ENCODE measurements around the gene TSR1. TPM values are rescaled to one million over a fixed set of nuclear protein-coding genes. Genes with fewer than 3 reads are reported as not detected.

Gene TSR1
- total and polyA plus RNA-seq, 9 of the 15 experiments (the other 6 are each of a cell fraction or from before 2014, with no cell fraction given), result 16.4 to 87.5 (median 55.2) TPM

- no peak for TF ChIP-seq PURB (CRISPR knock-in tag; IDR thresholded peaks at IDR 0.05; ENCODE audit: low read depth)
- TF ChIP-seq E2F3 (CRISPR knock-in tag; IDR thresholded peaks at IDR 0.05), result no peak
- no peak for TF ChIP-seq NBN (IDR thresholded peaks at IDR 0.05; ENCODE audit: low read depth)
- TF ChIP-seq TSHZ1 (CRISPR knock-in tag; IDR thresholded peaks at IDR 0.05), result no peak
- TF ChIP-seq PHB (CRISPR knock-in tag; IDR thresholded peaks at IDR 0.05), result no peak
Observed at GRCh38 chr17:2299756-2300155, 36.5 kb downstream of the TSR1 start (continued).

- H3K27ac ChIP-seq (ENCODE audit: extremely low read depth, low read depth, low read length), result no peak overlapping the region
- no peak overlapping the region for H3K4me2 ChIP-seq (ENCODE audit: insufficient read depth, low read length)
- no peak overlapping the region for H3K4me3 ChIP-seq
- peaks cover 52% of the 10 kb centered on the region for H3K36me3 ChIP-seq (ENCODE audit: control insufficient read depth, insufficient read depth, low read length)
- no peak for DNase-seq (ENCODE audit: extremely low read depth in 1 of 4, low spot score in 3 of 4)
- no peak for FAIRE-seq
- BruUV-seq (replicated peaks), result no TSS peak
- H2AFZ ChIP-seq (ENCODE audit: low read depth, low read length), result no peak overlapping the region
- ATAC-seq, result no peak
- no peaks in the 10 kb centered on the region for H3K9me3 ChIP-seq (replicated peaks; ENCODE audit: control insufficient read depth, insufficient read depth, low read depth, low read length)
- H3K27me3 ChIP-seq (ENCODE audit: control insufficient read depth in 2 of 2, insufficient read depth in 2 of 2, low read length in 2 of 2), result no peaks in the 10 kb centered on the region
- H3K79me2 ChIP-seq (ENCODE audit: control insufficient read depth, insufficient read depth, low read length), result peaks cover 31% of the 10 kb centered on the region
- no peaks in the 10 kb centered on the region for H4K20me1 ChIP-seq (replicated peaks; ENCODE audit: control insufficient read depth, insufficient read depth, low read length)
- in situ Hi-C loops (cut with MboI) (no loop called here), intact Hi-C loops (cut with micrococcal nuclease) (no loop called here)
- H3K9ac ChIP-seq (ENCODE audit: insufficient read depth in 1 of 2, low read depth in 2 of 2, low read length in 2 of 2), result no peak overlapping the region
- CTCF ChIA-PET (ENCODE audit: low intra/inter-chr PET ratio), result no interaction called here
- POLR2A ChIA-PET, result no interaction called here
- 96% methylated on average over 6 of the region's 12 CpGs for WGBS (ENCODE audit: insufficient coverage, low coverage, missing lambda C conversion rate)
- peaks cover 10 to 17% of the 10 kb centered on the region in 2 experiments; a peak in 4 of 5 replicates for H3K4me1 ChIP-seq (replicated peaks in 1 of 2; ENCODE audit: control insufficient read depth in 2 of 2, insufficient read depth in 2 of 2, low read length in 2 of 2)
- H3K9me1 ChIP-seq (ENCODE audit: control insufficient read depth, insufficient read depth, low read length), result peaks cover 2% of the 10 kb centered on the region
- no peak for TF ChIP-seq FOXA3 (CRISPR knock-in tag; conservative IDR thresholded peaks at IDR 0.05 in 1 of 2, IDR thresholded peaks at IDR 0.05 in 1 of 2)
- no peak for TF ChIP-seq STAT6 (CRISPR knock-in tag; IDR thresholded peaks at IDR 0.05)
- no peak for TF ChIP-seq HDGF (IDR thresholded peaks at IDR 0.05)
- no peak for TF ChIP-seq CBX3 (IDR thresholded peaks at IDR 0.05; ENCODE audit: borderline replicate concordance in 1 of 2, low read length in 2 of 2)
- TF ChIP-seq CBX1 (IDR thresholded peaks at IDR 0.05; ENCODE audit: low read depth), result no peak
- TF ChIP-seq ZKSCAN1 (IDR thresholded peaks at IDR 0.05; ENCODE audit: low read depth, low read length), result no peak
- no peak for TF ChIP-seq ELF4 (CRISPR knock-in tag; IDR thresholded peaks at IDR 0.05)
- no peak for TF ChIP-seq FOSL1 (tag; conservative IDR thresholded peaks at IDR 0.05)
- no peak for TF ChIP-seq CBFB (CRISPR knock-in tag; IDR thresholded peaks at IDR 0.05)
Observed at GRCh38 chr17:2299136-2299535, 37.1 kb downstream of the TSR1 start.
